Stomach (tissue), 19 donors: ENCODE results near the gene E2F7. TPM values are rescaled to one million over a fixed set of nuclear protein-coding genes. Genes with fewer than 3 reads are reported as not detected.

Experiments
- DNase-seq, 2 donors: peaks; one replicate each; pipeline versions ENCODE4 v3.0.0 to v3.0.0-alpha.2; 2013 to 2019
- H3K27ac ChIP-seq, 5 donors: fragments of 200-600 bp in 4 of 5; sonication (generic) in 4 of 5; one replicate each; pipeline ENCODE4 v1.5.1; 2013 to 2019; ENCODE audit warnings: mild to moderate bottlenecking in 1 of 5, moderate library complexity in 1 of 5
- H3K27me3 ChIP-seq, 3 donors: fragments of 200-600 bp; sonication (generic); one replicate each; pipeline ENCODE4 v1.5.1; 2017 to 2019; ENCODE audit warnings: mixed run types in 1 of 3
- H3K36me3 ChIP-seq, 4 donors: fragments of 200-600 bp; sonication (generic); 1 replicate in 3 of 4; 2 replicates in 1 of 4; pipeline ENCODE4 v1.5.1; 2016 to 2019
- H3K4me1 ChIP-seq, 4 donors: fragments of 200-600 bp; sonication (generic); one replicate each; pipeline ENCODE4 v1.5.1; 2016 to 2019
- H3K4me3 ChIP-seq, 4 donors: fragments of 200-600 bp; sonication (generic) in 3 of 4; one replicate each; pipeline ENCODE4 v1.5.1; 2016 to 2019; ENCODE audit warnings: mild to moderate bottlenecking in 1 of 4
- H3K9me3 ChIP-seq, 4 donors: fragments of 200-600 bp; sonication (generic); one replicate each; pipeline ENCODE4 v1.5.1; 2016 to 2019
- CTCF ChIP-seq, 7 experiments: fragments of 450-650 bp in 4 of 7; fragments of 200-600 bp in 3 of 7; sonication (generic) in 3 of 7; IDR thresholded peaks; one replicate each; pipeline ENCODE4 v1.5.1; 2016 to 2019; ENCODE audit warnings: antibody characterized with exemption in 7 of 7, control low read depth in 2 of 7, mild to moderate bottlenecking in 1 of 7
- EP300 ChIP-seq: sonication (generic); formaldehyde crosslinking; IDR thresholded peaks from one replicate; pipeline ENCODE4 v1.6.1; 2017; ENCODE audit warnings: antibody characterized with exemption
- POLR2A ChIP-seq, 4 donors: fragments of 450-650 bp; IDR thresholded peaks; one replicate each; pipeline ENCODE4 v1.6.1; 2016; ENCODE audit warnings: antibody characterized with exemption in 4 of 4, control low read depth in 2 of 4, mild to moderate bottlenecking in 1 of 4, moderate library complexity in 1 of 4
- POLR2AphosphoS5 ChIP-seq, 3 donors: sonication (generic); formaldehyde crosslinking; IDR thresholded peaks; one replicate each; pipeline ENCODE4 v1.6.1; 2016; ENCODE audit warnings: antibody characterized with exemption in 3 of 3
- WGBS, 5 donors: extraction: QIAGEN DNeasy Blood & Tissue Kit in 3 of 5; methylation state at CpG; one replicate each; pipeline versions ENCODE4 v1.1.5 to v1.1.7; 2013 to 2018; 5-methylcytosine and 5-hydroxymethylcytosine counted together
- intact Hi-C: fragments of 100-400 bp; cut with DNase I; formaldehyde crosslinking; loops from one replicate; pipeline ENCODE4 v1.15.1; 2023; ENCODE audit warnings: low total_unique reads
- long read RNA-seq, 10 donors: transcript quantifications; one replicate each; lab custom pipeline, GENCODE V29; 2026
- polyA plus RNA-seq, 3 donors: library from polyadenylated mRNA; stranded (reverse); fragments of 200-250 nt; gene quantifications; one replicate each; pipeline ENCODE4 v1.2.3, GENCODE V29; 2013
- total RNA-seq, 5 donors: library from RNA; depleted of rRNA; stranded (reverse); fragments of >200 nt; gene quantifications; one replicate each; pipeline versions ENCODE4 v1.1.0 to v1.2.3, GENCODE V29; 2014 to 2016
- donor health status: healthy with polysubstance abuse.
- donor health status: Bipolar disorder and iron deficiency.
- donor health status: healthy.

The E2F7 gene
- 1 to 10 TPM in 3 of 5 donors, under 1 TPM in 2; 0.45 to 7.7 (median 2.9) TPM for total RNA-seq
- under 1 TPM in 2 of 3 donors, not detected in 1; 0.31 to 0.75 TPM for polyA plus RNA-seq
- long read RNA-seq, donor 1, result 0 reads
- long read RNA-seq, donor 2, result 0 reads
- long read RNA-seq, donor 3, result 0 reads
- long read RNA-seq, donor 4, result 0 reads
- long read RNA-seq, donor 5, partial matches to known transcripts, result 0 of 1 reads
- long read RNA-seq, donor 5, other reads (novel, unspliced or antisense), result 0 of 1 reads
- long read RNA-seq, donor 6, partial matches to known transcripts, result 0 of 1 reads
- long read RNA-seq, donor 6, other reads (novel, unspliced or antisense), result 0 of 1 reads
- long read RNA-seq, donor 7, result 0 reads
- long read RNA-seq, donor 8, full-length matches to known transcripts, result 1 of 1 reads
- long read RNA-seq, donor 8, partial matches to known transcripts, result 0 of 1 reads
- long read RNA-seq, donor 8, other reads (novel, unspliced or antisense), result 0 of 1 reads
- long read RNA-seq, donor 9, partial matches to known transcripts, result 0 of 1 reads
- long read RNA-seq, donor 9, other reads (novel, unspliced or antisense), result 0 of 1 reads
- long read RNA-seq, donor 10, result 0 reads

GRCh38 chr12:77065361-77066204, at the start of gene E2F7:
TSS of gene E2F7 (minus strand) at chr12:77065569. CDS start at chr12:77064635, 934 bp downstream.
- Histone ChIP-seq H3K4me3 (peak within 1 kb of the TSS; percentile 71 to 89 (median 80)), H3K4me1 (peaks cover 5 to 28% (median 18%) of the 10 kb centered on the region in 4 donors), H3K36me3 (no peaks in the 10 kb centered on the region), H3K9me3 (no peaks in the 10 kb centered on the region), H3K27ac (peak within 1 kb of the TSS; percentile 33 to 68 (median 59)), H3K27me3 (peaks cover 0 to 9% (median 4%) of the 10 kb centered on the region in 3 donors)
- intact Hi-C loops, result no loop called here
- DNase-seq, result peak; percentile 87 to 95
- no peak for TF ChIP-seq EP300
- TF ChIP-seq POLR2AphosphoS5 (IDR thresholded peaks at IDR 0.05), result peak in 2 of 3 donors; percentile 10 to 24
- 0 to 1% (median 0%) methylated on average over 53 to 87 of the region's 87 CpGs for WGBS, 5 donors

GRCh38 chr12:77113971-77114370, 48.6 kb upstream of the E2F7 start:
- TF ChIP-seq CTCF (IDR thresholded peaks at IDR 0.05), result no peak
- no peak for TF ChIP-seq POLR2AphosphoS5 (IDR thresholded peaks at IDR 0.05)
- TF ChIP-seq EP300, result no peak
- TF ChIP-seq POLR2A (IDR thresholded peaks at IDR 0.05), result no peak
- Histone ChIP-seq H3K4me1 (no peaks in the 10 kb centered on the region), H3K27ac (no peak overlapping the region), H3K36me3 (no peaks in the 10 kb centered on the region), H3K9me3 (peaks cover 0 to 17% (median 3%) of the 10 kb centered on the region in 4 donors), H3K27me3 (no peaks in the 10 kb centered on the region), H3K4me3 (no peak overlapping the region)
- intact Hi-C loops, result no loop called here
- DNase-seq, result no peak
- WGBS, 5 donors, result 81 to 91% (median 90%) methylated on average over 4 of the region's 4 CpGs

GRCh38 chr12:77108707-77109106, 43.3 kb upstream of the E2F7 start:
- intact Hi-C loops, result no loop called here
- 40 to 67% (median 65%) methylated on average over 1 of the region's 1 CpG for WGBS, 5 donors
- Histone ChIP-seq H3K27ac (no peak overlapping the region), H3K36me3 (no peaks in the 10 kb centered on the region), H3K4me3 (no peak overlapping the region), H3K4me1 (no peaks in the 10 kb centered on the region), H3K27me3 (no peaks in the 10 kb centered on the region), H3K9me3 (peaks cover 0 to 17% (median 3%) of the 10 kb centered on the region in 4 donors)
- TF ChIP-seq CTCF (IDR thresholded peaks at IDR 0.05) (no peak), POLR2A (IDR thresholded peaks at IDR 0.05) (no peak), POLR2AphosphoS5 (IDR thresholded peaks at IDR 0.05) (no peak), EP300 (no peak)
- no peak for DNase-seq

GRCh38 chr12:77107121-77107520, 41.8 kb upstream of the E2F7 start:
- TF ChIP-seq POLR2A (IDR thresholded peaks at IDR 0.05) (no peak), CTCF (IDR thresholded peaks at IDR 0.05) (no peak), EP300 (no peak), POLR2AphosphoS5 (IDR thresholded peaks at IDR 0.05) (no peak)
- DNase-seq, result no peak
- H3K4me1 ChIP-seq, result no peaks in the 10 kb centered on the region
- H3K27me3 ChIP-seq, result no peaks in the 10 kb centered on the region
- peaks cover 0 to 17% (median 3%) of the 10 kb centered on the region in 4 donors for H3K9me3 ChIP-seq
- no peak overlapping the region for H3K27ac ChIP-seq
- intact Hi-C loops, result no loop called here
- H3K36me3 ChIP-seq, result no peaks in the 10 kb centered on the region
- H3K4me3 ChIP-seq, result no peak overlapping the region
- 56 to 85% (median 73%) methylated on average over 2 of the region's 2 CpGs for WGBS, 5 donors
